Adipocyte (in vitro differentiated cells): ENCODE results near the gene TMEM170B.
"Not testable (repeated sequence)": the region's sequence is repeated elsewhere in the genome, so short reads cannot be mapped to it uniquely, and the experiment has no call there.

Source experiments
- DNase-seq: peaks from one replicate; pipeline ENCODE4 v3.0.0-alpha.2; 2015; ENCODE audit warnings: low read depth
- H3K27me3 ChIP-seq: replicated peaks from 2 replicates; pipeline ENCODE4 v1.7.0; 2013; ENCODE audit warnings: mild to moderate bottlenecking, low read length, moderate library complexity; ENCODE audit not compliant: control insufficient read depth, insufficient read depth
- H3K36me3 ChIP-seq: 2 replicates; pipeline ENCODE4 v1.7.0; 2013; ENCODE audit warnings: low read length, mild to moderate bottlenecking, moderate library complexity; ENCODE audit not compliant: control insufficient read depth, insufficient read depth, severe bottlenecking
- H3K4me1 ChIP-seq: 2 replicates; pipeline ENCODE4 v1.7.0; 2013; ENCODE audit warnings: mild to moderate bottlenecking, low read length, moderate library complexity; ENCODE audit not compliant: control insufficient read depth, insufficient read depth
- H3K4me3 ChIP-seq: 2 replicates; pipeline ENCODE4 v1.7.0; 2013; ENCODE audit warnings: mild to moderate bottlenecking, low read length, moderate library complexity
- H3K9ac ChIP-seq: 2 replicates; pipeline ENCODE4 v1.7.0; 2013; ENCODE audit warnings: mild to moderate bottlenecking, low read length, moderate library complexity
- H3K9me3 ChIP-seq: 2 replicates; pipeline ENCODE4 v1.7.0; 2013; ENCODE audit warnings: mild to moderate bottlenecking, low read length, moderate library complexity; ENCODE audit not compliant: control insufficient read depth

Gene TMEM170B

GRCh38 chr6:11534561-11534960, 3.0 kb upstream of the TMEM170B start:
- Histone ChIP-seq H3K27me3 (no peaks in the 10 kb centered on the region), H3K4me1 (peaks cover 41% of the 10 kb centered on the region), H3K36me3 (no peaks in the 10 kb centered on the region), H3K9me3 (no peaks in the 10 kb centered on the region), H3K9ac (no peak overlapping the region), H3K4me3 (no peak overlapping the region)
- no peak for DNase-seq

DNA sequence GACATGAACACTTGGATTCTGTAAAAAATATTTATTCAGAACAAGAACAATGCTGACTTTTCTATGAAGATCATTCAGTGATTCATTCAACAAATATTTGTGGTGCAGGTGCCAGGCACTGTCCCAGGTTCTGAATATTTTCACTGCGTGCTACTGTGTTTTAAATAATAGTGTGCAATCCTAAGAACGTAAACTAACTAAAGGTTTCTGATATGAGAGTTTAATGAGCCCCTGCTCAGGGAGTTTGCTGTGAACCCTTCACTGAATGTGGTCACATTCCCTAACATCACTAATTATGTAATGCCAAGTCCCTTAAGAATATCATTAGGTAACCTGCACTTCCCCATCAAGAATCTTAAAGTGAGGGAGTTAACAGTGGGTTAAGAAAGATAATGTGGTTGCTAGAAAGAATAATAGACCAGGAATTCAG, 1.7 kb upstream of the TMEM170B start:
- H3K4me1 ChIP-seq, result peaks cover 38% of the 10 kb centered on the region
- H3K9me3 ChIP-seq, result no peaks in the 10 kb centered on the region
- H3K27me3 ChIP-seq, result no peaks in the 10 kb centered on the region
- H3K9ac ChIP-seq, result peak overlapping the region; percentile 87
- H3K4me3 ChIP-seq, result peak overlapping the region; percentile 46
- no peaks in the 10 kb centered on the region for H3K36me3 ChIP-seq
- peak; percentile 44 for DNase-seq

- Histone ChIP-seq H3K36me3 (no peaks in the 10 kb centered on the region), H3K4me1 (peaks cover 30% of the 10 kb centered on the region), H3K27me3 (no peaks in the 10 kb centered on the region), H3K9ac (peak overlapping the region; percentile 87), H3K4me3 (peak overlapping the region; percentile 92), H3K9me3 (no peaks in the 10 kb centered on the region)
- no peak for DNase-seq
Measured at GRCh38 chr6:11536795-11537194, 754 bp upstream of the TMEM170B start.

- Histone ChIP-seq H3K9ac (peak overlapping the region; percentile 89), H3K9me3 (no peaks in the 10 kb centered on the region)
Measured at GRCh38 chr6:11538052-11538818, 686 bp downstream of the TMEM170B start.

DNA sequence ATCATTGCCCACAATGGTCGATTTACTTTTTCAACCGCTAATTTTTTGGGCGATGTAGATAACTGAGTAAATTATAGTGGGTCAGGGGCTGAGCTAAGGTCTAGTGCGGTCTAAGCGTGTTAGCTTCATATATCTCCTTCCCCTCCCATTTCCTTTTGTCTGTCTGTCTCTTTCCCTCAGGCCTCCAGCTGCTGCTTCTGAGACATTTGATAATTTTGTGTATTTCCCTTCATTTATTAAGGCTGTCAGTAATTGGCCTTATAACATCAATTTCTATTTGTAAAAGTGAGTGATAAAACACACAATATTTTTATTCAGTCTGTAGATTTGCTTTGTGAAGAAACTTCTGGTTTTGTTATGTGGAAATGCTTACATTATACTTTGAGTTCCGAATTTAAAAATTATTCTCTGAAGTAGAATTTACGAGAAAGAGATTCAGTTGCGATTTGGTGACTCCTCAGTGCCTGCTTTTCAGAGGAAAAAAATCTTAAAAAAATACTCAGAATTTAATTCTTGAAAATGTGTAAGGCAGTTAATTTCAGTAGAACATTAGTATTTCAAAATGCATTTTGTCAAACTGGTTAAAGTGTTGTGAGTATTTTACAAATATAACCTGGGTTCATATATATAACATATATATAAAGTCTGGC, 1.4 kb downstream of the TMEM170B start:
- Histone ChIP-seq H3K9me3 (no peaks in the 10 kb centered on the region), H3K36me3 (no peaks in the 10 kb centered on the region), H3K4me1 (peaks cover 26% of the 10 kb centered on the region), H3K9ac (peak overlapping the region; percentile 89), H3K27me3 (no peaks in the 10 kb centered on the region), H3K4me3 (peak overlapping the region; percentile 92)
- DNase-seq, result no peak

More at GRCh38 chr6:11538052-11538818, 686 bp downstream of the TMEM170B start:
- peak; percentile 64 for DNase-seq
- Histone ChIP-seq H3K4me1 (peaks cover 26% of the 10 kb centered on the region), H3K36me3 (no peaks in the 10 kb centered on the region), H3K4me3 (peak overlapping the region; percentile 92), H3K27me3 (no peaks in the 10 kb centered on the region)

DNA sequence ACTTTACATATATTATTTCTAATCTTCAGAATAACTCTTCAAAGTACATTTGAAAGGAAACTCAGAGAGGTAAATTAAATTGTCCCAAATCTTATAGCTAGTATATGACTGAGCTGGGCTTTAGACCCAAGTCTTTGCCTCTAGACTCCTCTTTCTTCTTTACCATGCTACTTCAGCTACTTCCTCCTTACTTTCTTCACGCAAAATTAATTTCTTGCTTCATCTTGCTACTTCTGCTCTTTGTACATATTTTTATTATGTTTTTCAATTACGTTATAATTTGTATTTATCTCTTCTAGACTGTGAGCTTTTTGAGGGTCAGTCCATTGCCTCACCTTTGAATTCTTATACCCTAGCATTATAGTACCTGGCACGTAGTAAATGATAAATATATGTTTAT, 5.3 kb downstream of the TMEM170B start:
- Histone ChIP-seq H3K27me3 (no peaks in the 10 kb centered on the region), H3K9ac (no peak overlapping the region), H3K4me1 (no peaks in the 10 kb centered on the region), H3K9me3 (no peaks in the 10 kb centered on the region), H3K4me3 (no peak overlapping the region), H3K36me3 (no peaks in the 10 kb centered on the region)
- DNase-seq, result no peak

- no peaks in the 10 kb centered on the region for H3K9me3 ChIP-seq
- no peaks in the 10 kb centered on the region for H3K36me3 ChIP-seq
- H3K4me3 ChIP-seq, result no peak overlapping the region
- H3K9ac ChIP-seq, result no peak overlapping the region
- no peaks in the 10 kb centered on the region for H3K27me3 ChIP-seq
- DNase-seq, result no peak
- H3K4me1 ChIP-seq, result no peaks in the 10 kb centered on the region
Measured at GRCh38 chr6:11543919-11544518, 6.5 kb downstream of the TMEM170B start.

- H3K9me3 ChIP-seq, H3K4me1 ChIP-seq, DNase-seq, H3K36me3 ChIP-seq, H3K4me3 ChIP-seq, H3K9ac ChIP-seq, H3K27me3 ChIP-seq: not testable (repeated sequence)
Measured at GRCh38 chr6:11547846-11548245, 10.3 kb downstream of the TMEM170B start.

- not testable (repeated sequence) for H3K27me3 ChIP-seq, H3K9ac ChIP-seq, DNase-seq, H3K4me1 ChIP-seq, H3K4me3 ChIP-seq, H3K36me3 ChIP-seq, H3K9me3 ChIP-seq
Measured at GRCh38 chr6:11548578-11548977, 11.0 kb downstream of the TMEM170B start.

DNA sequence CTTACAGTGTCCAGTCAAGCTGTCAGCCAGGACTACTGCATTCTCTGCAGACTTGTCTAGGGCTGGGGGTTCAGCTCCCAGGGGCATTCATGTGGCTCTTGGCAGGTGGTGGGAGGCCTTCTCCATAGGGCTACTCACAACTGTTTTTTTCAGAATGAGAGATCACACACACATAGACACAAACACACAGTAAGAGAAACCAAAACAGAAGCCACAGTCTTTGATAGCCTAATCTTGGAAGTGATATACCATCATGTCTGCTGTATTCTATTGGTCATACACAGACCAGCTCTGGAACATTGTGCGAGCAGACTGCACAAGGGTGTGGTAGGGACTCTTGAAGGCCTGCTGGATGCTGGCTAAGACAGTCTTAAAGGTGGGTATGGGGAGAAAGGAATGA, 13.5 kb downstream of the TMEM170B start:
- H3K36me3 ChIP-seq, result no peaks in the 10 kb centered on the region
- H3K4me1 ChIP-seq, result peaks cover 3% of the 10 kb centered on the region
- no peaks in the 10 kb centered on the region for H3K27me3 ChIP-seq
- H3K9ac ChIP-seq, result no peak overlapping the region
- DNase-seq, result no peak
- no peaks in the 10 kb centered on the region for H3K9me3 ChIP-seq
- no peak overlapping the region for H3K4me3 ChIP-seq

DNA sequence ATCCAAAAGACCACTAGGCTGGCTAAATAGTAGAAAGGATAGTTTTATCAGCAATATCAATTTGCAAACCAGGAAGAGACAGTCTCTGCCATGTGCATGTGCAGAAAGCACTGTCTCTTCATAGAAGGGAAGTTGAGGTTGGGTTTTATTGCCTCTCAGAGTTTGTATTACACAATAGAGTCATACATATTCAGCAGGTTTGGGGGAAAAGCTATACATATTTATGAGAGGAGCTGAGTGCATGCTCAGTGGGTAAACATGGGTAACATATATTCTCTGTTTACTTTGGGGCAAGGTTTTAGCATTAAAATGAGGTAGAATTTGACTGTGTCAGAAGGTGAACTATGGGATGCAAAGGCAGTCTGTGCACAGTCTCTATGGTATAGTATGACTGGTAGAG, 14.9 kb downstream of the TMEM170B start:
- no peak overlapping the region for H3K9ac ChIP-seq
- no peaks in the 10 kb centered on the region for H3K9me3 ChIP-seq
- peaks cover 3% of the 10 kb centered on the region for H3K4me1 ChIP-seq
- no peak overlapping the region for H3K4me3 ChIP-seq
- H3K27me3 ChIP-seq, result no peaks in the 10 kb centered on the region
- DNase-seq, result no peak
- no peaks in the 10 kb centered on the region for H3K36me3 ChIP-seq
